GM21390 (cell line): ENCODE data around the gene ADCY4.

Experiments
- ATAC-seq: cut with Tn5 transposase; IDR thresholded peaks from one replicate; pipeline ENCODE4 v1.9.1; 2021; ENCODE audit not compliant: unreplicated experiment

The ADCY4 gene

DNA sequence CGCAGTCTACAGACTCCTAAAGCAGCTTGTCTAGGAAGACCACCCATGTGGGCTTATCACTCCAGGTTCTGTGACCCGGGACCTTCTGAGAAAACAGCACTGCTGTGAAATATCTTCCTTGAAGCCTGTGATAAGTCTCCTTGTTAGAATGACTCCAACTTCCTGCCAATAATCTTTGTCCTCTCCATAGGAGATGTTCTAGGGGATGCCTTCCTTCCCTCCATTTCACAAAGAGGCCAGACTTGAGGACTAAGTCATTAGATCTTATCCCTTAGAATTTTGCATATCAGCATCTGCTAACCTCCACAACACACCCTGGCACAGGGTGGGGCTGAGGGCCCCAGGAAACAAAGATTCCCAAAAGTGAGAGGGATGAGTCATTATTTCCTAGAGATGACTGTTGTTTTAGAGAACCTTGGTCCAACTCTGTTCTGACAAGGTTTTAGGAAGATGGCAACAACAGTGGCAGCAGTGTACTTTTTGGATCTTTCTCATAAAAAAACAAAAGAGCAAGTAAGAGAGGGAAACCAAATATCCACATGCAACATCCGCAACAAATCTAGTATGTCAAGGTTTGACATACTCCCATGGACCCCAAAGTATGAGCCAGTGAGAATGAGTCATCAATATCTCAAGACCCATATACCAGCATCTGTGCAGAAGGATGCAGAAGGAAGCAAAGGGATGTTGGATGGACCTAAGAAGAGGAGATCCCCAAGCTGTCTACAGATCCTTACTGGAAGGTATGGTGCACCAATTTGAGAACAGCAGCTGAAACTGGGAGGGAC is 17.5 kb downstream of the ADCY4 start:
- ATAC-seq: no peak

DNA sequence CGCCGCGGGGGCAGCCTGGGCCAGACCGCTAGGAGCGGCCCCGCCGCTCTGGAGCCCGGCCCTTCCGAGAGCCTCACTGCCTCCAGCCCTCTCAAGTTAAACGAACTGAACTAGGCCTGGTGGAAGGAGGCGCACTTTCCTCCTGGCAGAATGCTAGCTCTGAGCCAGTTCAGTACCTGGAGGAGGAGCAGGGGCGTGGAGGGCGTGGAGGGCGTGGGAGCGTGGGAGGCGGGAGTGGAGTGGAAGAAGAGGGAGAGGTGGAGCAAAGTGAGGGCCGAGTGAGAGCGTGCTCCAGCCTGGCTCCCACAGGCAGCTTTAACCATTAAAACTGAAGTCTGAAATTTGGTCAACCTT is 18.3 kb downstream of the ADCY4 start:
- ATAC-seq: no peak

DNA sequence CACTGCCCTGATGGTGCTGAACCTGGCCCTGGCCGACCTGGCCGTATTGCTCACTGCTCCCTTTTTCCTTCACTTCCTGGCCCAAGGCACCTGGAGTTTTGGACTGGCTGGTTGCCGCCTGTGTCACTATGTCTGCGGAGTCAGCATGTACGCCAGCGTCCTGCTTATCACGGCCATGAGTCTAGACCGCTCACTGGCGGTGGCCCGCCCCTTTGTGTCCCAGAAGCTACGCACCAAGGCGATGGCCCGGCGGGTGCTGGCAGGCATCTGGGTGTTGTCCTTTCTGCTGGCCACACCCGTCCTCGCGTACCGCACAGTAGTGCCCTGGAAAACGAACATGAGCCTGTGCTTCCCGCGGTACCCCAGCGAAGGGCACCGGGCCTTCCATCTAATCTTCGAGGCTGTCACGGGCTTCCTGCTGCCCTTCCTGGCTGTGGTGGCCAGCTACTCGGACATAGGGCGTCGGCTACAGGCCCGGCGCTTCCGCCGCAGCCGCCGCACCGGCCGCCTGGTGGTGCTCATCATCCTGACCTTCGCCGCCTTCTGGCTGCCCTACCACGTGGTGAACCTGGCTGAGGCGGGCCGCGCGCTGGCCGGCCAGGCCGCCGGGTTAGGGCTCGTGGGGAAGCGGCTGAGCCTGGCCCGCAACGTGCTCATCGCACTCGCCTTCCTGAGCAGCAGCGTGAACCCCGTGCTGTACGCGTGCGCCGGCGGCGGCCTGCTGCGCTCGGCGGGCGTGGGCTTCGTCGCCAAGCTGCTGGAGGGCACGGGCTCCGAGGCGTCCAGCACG is 18.9 kb downstream of the ADCY4 start:
- ATAC-seq: no peak

DNA sequence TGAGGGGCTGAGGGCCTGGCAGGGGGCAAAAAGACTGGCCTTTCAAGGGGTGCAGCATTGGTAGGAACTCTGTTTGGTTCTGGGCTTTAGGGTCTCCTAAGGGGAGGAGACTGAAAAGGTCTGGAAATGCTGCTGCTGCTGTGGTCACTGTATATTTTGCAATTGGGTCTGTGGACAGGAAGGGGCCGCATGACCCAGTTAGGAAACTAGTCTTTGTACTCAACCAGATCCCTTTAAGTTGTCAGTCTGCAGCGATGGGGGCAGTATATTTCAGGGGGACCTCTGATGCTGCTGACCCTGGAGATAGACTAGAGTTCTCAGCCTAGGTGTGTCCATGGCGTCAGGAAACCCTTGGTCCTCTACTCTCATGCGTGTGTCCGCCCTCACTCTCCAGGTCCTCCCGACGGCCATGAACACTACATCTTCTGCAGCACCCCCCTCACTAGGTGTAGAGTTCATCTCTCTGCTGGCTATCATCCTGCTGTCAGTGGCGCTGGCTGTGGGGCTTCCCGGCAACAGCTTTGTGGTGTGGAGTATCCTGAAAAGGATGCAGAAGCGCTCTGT is 19.5 kb downstream of the ADCY4 start:
- no peak for ATAC-seq

DNA sequence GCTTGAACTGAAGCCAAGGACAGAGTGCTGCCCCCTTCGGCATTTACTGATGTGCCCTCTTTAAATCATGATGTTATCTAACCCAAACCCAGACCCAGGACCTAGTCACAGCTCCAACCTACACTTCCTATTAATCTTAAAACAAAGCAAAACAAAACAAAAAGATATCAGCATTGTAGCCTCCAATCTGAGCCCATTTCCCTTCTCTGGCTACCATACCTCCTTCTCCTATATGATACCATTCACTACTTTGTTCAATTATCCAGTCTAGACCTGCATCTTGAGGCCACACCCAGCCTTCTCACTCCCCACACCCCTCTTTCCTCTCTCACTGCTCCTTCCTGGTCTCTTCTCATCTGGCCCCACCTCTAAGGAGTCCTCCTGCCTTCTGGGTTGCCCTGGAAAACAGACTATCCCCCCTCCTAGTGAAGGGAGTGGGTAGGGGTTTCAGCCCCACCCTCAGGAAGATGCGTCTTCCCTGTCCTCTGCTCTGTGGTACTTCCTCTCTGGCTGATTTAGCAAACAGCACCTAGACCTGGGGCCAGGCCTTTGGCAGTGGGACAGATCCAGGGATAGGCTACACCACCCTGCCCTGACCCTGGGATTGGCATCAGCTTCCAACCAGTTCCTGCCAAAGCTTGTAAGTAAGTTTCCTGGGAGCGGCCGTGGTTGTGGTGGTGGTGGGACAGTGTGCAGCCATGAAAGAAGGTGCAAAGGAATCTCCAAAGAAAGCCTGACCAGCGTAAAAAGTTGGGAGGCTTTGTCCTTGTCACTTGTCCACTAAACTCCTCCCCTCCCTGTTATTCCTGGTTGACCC is 20.3 kb downstream of the ADCY4 start:
- ATAC-seq: no peak

DNA sequence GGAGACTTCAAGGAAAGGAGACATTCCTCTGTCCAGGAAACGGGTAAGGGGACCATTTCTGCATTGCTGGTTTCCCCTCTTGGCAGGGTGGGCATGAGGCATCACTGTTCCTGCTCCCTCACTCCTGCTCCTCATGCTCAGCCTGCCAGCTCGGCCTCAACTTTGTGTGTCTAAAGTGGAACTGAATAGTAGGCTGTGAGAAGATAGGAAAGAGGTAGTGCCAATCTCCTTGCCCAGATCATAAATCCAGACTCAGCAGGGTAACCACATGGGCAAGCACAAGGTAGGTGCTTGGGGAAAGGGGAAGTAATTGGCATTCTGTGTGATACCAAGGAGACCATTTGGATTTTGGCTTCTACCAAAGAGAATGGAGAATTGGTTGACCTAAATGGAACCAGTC is 21.0 kb downstream of the ADCY4 start:
- ATAC-seq: no peak

DNA sequence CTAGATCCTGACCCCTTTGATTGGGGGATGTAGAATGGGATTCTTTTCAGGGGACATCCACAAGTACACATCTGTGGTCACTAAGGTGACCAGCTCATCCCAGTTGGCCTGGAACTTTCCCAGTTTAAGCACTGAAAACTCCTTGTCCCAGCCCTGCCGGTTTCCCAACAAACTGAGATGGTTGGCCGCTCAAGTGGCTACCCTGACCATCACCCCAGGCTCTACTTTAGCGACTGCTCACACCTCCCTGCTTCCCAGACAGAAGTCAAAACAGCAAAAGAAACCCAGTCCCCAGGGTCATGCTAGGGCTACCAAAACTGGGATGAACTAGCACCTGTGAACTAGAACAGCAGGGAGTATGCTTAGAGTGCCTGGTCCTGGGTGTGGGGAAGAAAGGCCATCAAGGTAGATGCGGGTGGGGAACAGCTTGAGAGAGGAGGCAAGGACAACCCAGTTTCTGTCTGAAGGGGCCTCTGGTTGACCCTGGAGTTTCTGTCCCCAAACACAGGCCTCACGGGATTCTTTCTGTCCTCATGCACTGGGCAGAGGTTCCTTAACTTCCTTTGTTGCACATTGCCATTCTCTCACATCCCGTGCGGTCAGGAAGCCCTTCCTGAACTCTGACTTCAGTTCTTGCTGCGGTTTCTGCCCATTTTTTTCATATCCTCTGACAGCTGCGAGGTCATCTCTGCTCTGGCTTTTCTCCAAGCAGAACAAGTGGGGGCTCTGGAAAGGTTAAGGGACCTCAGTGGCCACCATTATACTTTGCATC is 21.9 kb downstream of the ADCY4 start:
- no peak for ATAC-seq

DNA sequence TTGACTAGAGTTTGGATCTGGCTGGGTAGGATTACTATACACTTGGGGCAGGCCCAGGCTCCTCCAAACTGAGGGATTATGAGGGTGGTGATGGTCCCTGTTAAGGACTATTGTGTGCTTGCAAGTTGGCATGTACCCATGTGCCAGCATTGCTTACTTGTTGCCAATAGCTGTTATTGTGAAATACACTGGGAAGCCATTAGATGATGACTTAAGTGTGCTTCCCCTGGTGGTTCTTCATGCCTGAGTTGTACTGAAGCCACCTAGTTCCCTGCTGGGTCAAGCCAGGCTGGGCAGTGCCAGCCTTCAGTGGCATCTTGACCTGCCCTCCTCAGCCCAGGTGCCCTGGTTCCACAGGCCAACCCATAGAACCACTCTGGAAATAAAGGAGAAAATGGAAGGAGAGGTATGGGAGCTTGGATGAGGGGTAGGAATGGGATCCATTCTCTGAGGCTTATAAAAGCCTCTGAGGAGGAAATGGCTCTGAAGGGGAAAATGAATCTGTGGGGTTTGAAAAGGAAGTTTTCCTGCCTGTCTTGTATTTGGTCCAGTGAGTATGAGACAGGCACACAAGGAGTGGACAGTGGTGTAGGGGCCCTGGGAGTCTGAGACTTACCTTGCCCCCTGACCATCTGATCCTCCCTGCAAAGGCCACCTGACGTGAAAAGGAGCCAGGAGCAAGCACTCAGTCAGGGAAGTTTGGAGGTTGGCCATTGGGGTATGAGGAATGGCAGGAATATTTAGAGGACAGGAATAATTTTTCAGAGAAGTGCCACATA is 22.8 kb downstream of the ADCY4 start:
- no peak for ATAC-seq

DNA sequence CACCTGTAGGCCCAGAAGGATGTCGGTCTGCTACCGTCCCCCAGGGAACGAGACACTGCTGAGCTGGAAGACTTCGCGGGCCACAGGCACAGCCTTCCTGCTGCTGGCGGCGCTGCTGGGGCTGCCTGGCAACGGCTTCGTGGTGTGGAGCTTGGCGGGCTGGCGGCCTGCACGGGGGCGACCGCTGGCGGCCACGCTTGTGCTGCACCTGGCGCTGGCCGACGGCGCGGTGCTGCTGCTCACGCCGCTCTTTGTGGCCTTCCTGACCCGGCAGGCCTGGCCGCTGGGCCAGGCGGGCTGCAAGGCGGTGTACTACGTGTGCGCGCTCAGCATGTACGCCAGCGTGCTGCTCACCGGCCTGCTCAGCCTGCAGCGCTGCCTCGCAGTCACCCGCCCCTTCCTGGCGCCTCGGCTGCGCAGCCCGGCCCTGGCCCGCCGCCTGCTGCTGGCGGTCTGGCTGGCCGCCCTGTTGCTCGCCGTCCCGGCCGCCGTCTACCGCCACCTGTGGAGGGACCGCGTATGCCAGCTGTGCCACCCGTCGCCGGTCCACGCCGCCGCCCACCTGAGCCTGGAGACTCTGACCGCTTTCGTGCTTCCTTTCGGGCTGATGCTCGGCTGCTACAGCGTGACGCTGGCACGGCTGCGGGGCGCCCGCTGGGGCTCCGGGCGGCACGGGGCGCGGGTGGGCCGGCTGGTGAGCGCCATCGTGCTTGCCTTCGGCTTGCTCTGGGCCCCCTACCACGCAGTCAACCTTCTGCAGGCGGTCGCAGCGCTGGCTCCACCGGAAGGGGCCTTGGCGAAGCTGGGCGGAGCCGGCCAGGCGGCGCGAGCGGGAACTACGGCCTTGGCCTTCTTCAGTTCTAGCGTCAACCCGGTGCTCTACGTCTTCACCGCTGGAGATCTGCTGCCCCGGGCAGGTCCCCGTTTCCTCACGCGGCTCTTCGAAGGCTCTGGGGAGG is 23.9 kb downstream of the ADCY4 start, which contains the start of gene LTB4R:
TSS of gene LTB4R (plus strand) at position 857 of the 959 bp plus-strand sequence. CDS start 4,150 bp downstream, outside the sequence.
- ATAC-seq: peak; percentile 53

DNA sequence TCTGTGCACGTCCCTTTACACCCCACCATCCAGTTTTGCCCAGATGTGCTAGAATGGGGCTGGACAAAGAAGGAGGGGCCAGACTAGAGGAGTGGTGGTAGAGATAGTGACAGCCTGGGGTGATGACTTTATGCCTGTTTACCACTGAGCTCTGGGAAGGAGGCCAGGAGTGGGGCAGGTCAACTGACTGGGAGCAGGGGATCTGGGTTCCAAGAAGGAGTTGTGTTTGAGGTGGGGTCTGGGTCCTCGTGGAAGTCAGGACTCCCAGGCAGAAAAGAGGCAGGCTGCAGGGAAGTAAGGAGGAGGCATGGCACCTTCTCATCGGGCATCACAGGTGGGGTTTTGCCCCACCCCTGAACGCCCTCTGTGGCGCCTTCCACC is 24.6 kb downstream of the ADCY4 start:
- no peak for ATAC-seq

DNA sequence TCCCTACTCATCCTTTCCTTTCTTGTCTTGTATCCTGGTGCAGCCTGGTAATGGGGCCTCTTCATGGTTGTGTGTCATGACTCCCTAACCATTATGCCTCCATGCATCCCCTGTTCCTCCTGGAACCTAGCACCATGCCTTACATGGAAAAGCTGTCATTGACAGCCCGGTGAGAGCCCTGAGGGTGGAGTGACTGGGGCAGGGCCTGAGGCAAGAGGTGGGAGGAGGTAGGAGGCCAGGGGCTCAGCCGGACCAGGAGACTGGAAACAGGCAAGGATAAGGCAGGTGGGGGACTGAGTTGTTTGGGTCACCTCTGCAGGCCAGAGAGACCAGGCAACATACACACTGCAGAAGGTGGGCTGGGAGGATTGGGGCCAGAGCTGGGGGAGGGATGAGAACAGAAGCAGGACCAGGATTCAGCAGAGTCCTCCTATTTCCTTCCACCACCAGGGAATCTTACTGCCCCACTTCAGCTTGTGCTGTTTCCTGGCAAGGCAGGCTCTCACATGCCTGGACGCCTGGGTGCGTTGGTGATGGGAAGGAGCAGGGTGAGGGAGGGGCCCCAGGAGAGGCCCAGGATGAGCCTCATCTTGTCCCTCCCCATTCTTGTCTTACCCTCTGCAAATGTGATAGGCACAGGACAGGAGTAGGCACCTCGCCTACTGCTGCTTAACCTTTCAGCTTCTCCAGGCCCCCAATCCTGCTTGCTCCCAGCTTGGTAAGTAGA is 25.2 kb downstream of the ADCY4 start, which contains the start of gene LTB4R2:
TSS of gene LTB4R2 (plus strand) at position 603 of the 727 bp plus-strand sequence. CDS start 525 bp downstream, outside the sequence.
- no peak for ATAC-seq

DNA sequence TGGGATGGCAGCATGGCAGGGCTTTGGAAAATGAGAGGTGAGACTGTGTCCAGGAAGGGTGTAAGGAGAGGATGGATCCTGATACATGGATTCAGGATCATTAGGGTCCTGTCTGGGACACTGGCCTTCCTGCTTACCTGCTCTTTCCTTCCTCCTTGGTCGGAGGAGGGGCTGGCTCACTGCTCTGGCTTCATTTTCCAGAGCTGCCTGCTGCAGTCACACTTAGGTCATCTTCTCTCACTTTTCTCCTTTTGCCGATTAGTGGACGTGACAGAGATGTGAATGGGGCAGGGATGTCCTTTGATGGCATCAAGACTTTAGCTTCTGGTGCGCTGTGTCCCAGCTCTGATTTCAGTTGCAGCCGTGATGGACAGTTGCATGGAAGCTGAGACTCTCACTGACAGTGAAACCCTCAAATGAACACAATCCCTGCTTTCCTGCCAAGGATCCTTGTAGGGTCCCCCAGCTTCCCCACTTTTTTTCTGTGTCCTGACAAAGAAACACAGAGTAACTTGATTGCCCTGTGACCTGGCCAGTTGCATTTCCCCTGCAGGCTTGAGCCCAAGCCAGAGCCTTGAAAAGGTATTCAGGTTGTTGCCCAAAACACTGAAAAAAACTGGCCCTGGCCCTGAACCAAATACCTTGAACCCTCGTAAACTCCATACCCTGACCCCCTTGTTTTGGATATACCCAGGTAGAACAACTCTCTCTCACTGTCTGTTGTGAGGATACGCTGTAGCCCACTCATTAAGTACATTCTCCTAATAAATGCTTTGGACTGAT is 26.3 kb downstream of the ADCY4 start:
- ATAC-seq: no peak

DNA sequence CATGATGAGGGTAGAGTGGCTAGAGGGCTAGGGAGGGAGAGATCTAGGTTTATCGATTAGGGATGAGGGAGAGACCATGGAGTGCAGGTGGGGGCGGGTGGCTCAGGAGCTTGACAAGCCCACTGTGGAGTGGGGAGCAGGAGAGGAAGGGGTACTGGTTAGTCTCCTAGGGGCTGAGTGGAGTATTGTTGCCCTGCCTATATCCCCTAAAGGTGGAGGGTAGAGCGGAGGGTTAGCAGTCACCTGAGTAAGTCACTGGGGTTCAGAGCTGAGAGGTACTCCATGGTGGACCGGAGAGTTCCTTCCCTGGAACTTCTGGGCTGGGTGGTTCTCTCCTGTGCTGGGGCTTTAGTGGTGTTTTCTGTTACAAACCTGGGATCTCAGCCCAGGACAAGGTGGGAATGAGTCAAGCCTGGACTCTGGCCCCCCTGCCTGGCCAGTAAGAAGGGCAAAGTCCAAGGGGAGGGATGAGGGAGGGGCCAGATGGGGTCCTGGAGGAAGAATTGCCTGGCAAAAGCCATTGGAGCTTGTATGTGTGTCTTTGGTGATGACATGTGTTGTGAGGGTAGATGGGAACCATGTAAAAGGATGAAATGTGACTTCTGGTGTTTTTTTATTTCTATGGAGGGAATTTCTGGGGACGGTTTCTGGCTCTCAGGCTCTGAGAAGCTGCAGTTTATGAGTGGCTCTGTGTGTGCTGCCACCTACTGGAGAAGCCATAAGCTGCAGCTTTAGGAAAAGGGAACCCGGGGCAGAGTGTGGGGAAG is 27.1 kb downstream of the ADCY4 start, which contains the start of gene CIDEB:
TSS of gene CIDEB (minus strand) at position 403 of the 767 bp plus-strand sequence. CDS start at position 284, 119 bp downstream.
- no peak for ATAC-seq

DNA sequence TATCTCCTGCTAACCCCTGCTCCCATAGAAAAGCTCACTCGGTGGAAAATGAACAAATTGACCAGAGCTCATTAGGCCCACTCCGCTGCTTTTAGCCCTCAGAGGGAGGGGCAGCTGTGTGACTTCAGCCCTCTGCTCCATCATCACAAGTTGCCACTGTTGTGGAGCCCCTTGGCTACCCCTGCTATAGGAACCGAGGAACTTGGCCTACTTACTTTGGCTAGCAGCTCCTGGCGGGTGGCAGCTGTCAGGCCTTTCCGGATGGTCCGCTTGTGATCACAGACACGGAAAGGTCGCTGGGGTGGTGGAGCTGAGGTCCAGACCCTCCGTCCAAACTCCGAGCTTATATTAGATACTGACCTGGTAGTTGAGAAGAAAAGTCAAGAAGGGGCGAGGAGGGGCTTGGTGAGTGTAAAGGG is 27.7 kb downstream of the ADCY4 start:
- no peak for ATAC-seq

DNA sequence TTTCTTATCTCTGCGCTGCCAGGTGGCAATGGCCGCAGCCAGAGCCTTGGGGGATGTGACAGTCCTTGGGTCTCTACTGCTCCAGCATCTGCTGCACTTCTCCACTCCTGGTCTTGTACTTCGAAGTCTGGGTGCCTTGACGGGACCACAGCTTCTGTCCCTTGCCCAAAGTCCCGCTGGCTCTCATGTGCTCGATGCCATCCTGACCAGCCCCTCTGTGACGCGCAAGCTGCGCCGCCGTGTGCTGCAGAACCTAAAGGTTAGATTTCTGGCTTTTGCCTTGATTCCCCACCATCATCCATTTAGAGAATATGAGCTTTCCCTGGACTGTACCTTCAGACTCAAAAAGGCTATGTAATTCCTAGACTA is 30.9 kb downstream of the ADCY4 start:
- no peak for ATAC-seq

DNA sequence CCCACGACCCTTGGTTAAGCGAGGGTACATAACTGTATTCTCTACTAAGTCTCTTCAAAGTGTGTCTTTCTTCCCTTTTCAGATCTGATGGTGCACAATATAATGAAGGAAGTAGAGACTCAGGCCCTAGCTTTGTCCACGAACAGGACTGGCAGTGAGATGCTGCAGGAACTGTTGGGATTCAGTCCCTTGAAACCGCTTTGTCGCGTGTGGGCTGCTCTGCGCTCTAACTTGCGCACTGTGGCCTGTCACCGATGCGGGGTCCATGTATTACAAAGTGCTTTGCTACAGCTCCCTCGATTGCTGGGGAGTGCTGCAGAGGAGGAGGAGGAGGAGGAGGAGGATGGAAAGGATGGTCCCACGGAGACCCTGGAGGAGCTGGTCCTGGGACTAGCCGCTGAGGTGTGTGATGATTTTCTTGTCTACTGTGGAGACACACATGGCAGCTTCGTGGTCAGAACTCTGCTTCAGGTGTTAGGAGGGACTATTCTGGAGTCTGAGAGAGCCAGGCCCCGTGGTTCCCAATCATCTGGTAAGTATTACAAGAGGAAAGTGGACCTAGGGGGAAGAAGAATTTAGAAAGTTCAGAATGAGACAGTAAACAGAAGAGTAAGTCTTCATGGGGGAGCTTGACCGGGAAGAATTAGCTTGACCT is 34.4 kb downstream of the ADCY4 start:
- no peak for ATAC-seq
